Inferior parietal cortex (tissue), 1 donor: Measurements from ENCODE around the gene GOLGA8R.
"Not testable (repeated sequence)": the region's sequence is repeated elsewhere in the genome, so short reads cannot be mapped to it uniquely, and the experiment has no call there.

Experiments
- DNase-seq: peaks from one replicate; pipeline ENCODE4 v3.0.0-alpha.2; 2016; ENCODE audit errors: extremely low spot score

GOLGA8R gene, protein sequence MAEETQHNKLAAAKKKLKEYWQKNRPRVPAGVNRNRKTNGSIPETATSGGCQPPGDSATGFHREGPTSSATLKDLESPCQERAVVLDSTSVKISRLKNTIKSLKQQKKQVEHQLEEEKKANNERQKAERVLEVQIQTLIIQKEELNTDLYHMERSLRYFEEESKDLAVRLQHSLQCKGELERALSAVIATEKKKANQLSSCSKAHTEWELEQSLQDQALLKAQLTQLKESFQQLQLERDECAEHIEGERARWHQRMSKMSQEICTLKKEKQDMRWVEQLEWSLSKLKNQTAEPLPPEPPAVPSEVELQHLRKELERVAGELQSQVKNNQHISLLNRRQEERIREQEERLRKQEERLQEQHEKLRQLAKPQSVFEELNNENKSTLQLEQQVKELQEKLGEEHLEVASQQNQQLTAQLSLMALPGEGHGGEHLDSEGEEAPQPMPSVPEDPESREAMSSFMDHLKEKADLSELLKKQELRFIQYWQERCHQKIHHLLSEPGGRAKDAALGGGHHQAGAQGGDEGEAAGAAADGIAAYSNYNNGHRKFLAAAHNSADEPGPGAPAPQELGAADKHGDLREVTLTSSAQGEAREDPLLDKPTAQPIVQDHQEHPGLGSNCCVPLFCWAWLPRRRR

GRCh38 chr15:30414160-30414559 is at the start of gene GOLGA8R:
Gene GOLGA8R, minus strand, starts transcription at chr15:30414260. Its CDS starts 98 bp downstream, at chr15:30414162.
- not testable (repeated sequence) for DNase-seq

DNA sequence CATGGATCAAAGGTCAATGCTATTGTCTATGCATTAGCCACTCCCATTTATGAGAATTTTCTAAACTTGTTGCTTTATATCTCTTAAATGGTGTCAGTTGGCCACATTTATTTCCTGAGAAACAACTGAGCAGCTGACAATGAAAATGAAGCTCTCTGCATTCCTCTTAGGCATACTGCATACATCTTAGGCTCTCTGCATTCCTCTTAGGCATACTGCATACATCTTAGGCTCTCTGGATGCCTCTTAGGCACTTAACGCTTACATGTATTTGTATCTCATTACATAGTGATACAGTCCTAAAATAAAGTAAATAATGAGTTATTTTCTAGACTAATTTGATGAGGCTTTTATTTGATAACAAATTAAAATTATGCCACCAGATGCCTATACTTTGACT is 49.8 kb upstream of the GOLGA8R start:
- DNase-seq, result not testable (repeated sequence)

DNA sequence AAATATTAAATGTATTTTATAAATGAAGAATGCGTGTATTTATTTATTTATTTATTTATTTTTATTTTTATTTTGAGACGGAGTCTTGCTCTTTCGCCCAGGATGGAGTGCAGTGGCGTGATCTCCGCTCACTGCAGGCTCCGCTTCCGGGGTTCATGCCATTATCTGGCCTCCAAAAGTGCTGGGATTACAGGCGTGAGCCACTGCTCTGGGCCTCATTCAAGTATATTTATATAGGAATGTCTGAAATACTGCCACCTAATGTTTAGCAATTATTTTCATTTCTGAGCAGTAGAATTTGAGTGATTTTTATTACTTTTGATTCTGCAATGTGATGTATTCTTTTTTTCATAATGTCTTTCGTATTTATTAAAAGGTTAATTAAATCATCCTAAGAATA is 48.1 kb upstream of the GOLGA8R start:
- DNase-seq, result not testable (repeated sequence)

GRCh38 chr15:30452702-30453101 is 38.6 kb upstream of the GOLGA8R start:
- not testable (repeated sequence) for DNase-seq

DNA sequence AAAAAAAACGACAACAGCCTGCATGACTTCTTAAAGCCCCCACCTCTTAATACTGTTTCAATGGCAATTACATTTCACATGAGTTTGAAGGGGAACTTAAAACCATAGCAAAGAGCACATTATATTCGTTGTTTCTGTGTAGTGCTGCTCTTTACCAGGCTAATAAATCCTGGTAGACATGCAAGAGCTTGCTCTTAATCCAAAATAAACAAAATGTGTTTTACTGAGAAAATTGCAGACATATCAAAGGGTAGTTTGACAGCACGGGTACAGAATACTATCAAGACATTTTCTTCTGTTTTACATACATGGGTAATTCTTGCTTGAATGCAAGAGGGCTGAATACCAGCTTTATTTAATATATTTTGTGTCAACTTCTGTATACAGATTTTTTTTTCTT is 24.3 kb upstream of the GOLGA8R start:
- DNase-seq, result not testable (repeated sequence)

- not testable (repeated sequence) for DNase-seq
Measured at GRCh38 chr15:30435878-30436277, 21.8 kb upstream of the GOLGA8R start.

DNA sequence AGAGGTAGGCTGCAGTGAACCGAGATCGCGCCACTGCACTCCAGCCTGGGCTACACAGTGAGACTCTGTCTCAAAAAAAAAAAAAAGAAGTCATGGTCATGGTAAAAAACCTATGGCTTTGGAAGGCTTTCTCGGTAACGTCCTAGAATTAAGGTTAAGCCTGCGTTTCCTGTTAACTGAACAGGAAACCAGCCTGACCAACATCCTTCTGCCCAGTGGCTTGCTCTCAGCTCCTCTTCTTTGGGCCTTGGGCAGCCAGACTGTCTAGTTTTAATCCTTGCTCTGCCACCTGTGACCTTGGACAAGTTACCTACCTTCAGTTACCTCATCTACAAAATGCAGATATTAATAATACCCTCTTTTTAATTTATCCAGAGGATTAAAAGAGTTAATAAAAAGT is 6.7 kb upstream of the GOLGA8R start:
- DNase-seq, result not testable (repeated sequence)

DNA sequence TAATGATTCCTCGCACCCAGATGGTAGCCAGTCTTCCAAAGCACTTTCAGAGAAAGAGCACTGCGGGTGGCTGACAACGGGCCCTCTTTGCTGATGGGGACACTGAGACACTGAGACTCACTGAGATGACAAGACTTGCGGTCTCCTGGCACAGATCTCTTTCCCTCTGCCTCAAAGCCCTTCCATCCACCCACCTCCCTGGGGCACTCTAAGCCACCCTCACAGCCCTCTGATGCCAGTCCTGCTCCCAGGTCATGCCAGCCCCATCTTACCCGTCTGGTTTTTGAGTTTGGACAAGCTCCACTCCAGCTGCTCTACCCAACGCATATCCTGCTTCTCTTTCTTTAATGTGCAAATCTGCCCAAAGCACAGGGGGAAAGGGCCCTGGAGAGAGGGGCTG is 6.4 kb downstream of the GOLGA8R start:
- not testable (repeated sequence) for DNase-seq

GRCh38 chr15:30398988-30399387 is 15.1 kb downstream of the GOLGA8R start:
- DNase-seq, result not testable (repeated sequence)

GRCh38 chr15:30393664-30393991 is 20.4 kb downstream of the GOLGA8R start:
- not testable (repeated sequence) for DNase-seq

DNA sequence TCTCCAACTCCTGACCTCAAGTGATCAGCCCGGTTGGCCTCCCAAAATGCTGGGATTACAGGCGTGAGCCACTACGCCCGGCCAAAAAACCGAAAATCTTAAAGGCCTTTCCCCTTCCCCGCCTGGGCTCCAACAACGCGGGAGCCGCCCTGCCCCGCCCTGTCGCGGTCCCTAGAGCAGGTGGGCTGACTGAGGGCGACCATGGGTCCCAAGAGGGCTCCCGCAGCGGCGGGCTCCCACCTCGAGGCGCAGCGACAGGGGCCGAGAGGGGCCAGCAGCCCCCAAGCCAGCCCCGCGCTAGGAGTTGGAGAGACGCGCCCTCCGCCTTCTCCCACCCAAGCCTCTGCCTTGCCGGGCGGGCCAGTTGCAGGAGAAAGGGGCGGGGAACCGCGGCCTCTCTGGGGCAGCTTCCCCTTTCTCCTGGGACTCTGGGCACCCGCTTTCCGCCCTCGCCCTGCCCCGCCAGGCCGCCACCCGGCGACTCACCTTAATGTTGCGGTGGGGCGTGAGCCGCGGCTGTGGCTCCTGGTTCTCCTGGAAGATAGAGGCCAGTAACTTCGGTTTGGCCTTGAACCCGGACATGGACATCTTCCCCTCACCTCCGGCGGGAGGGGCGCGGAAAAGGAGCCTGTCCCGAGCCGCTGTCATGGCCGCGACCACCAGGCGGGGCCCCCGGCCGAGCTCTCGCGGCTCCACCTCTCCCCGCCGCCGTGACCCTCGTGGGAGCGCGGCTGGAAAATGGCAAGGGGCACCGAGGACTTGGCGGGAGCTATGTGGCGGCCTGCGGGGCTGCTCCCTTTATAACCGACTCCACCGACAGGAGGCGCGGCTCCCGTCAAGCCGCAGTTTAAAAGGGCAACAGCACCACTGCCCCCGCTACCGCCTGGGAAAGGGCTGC is 21.0 kb downstream of the GOLGA8R start, which contains the start of gene CHRFAM7A:
TSS of gene CHRFAM7A (minus strand) at position 775 of the 898 bp plus-strand sequence. CDS start 10,189 bp downstream, outside the sequence.
- not testable (repeated sequence) for DNase-seq

- DNase-seq, result not testable (repeated sequence)
Measured at GRCh38 chr15:30386318-30386887, 27.7 kb downstream of the GOLGA8R start.

DNA sequence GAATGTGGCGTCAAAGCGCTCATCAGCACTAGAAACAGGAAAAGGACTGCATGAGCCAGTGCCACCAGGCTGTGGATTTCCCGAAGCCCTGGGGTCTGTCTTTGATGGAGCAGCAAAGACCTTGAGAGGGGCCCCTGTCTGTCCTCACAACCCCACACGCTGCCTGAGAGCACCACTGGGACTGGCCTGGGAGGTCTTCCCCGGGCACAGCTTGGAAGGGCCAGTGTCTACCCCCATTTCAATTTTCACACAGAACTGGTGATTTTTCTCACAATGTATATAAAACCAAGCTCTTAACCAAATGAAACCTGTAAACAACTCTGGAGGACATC is 37.0 kb downstream of the GOLGA8R start:
- DNase-seq, result not testable (repeated sequence)

GRCh38 chr15:30376375-30377081 is 37.5 kb downstream of the GOLGA8R start:
- not testable (repeated sequence) for DNase-seq

DNA sequence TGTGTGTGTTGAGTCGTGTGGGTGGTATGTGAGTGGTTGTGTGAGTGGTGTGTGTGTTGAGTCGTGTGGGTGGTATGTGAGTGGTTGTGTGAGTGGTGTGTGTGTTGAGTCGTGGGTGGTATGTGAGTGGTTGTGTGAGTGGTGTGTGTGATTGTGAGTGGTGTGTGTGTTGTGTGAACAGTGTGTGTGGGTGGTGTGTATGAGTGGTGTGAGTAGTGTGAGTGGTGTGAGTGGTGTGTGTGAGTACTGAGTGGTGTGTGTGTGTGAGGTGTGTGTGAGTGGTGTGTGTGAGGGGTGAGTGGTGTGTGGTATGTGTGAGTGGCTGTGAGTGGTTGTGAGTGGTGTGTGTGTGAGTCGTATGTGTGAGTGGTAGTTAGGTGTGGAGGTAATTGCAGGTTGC is 38.2 kb downstream of the GOLGA8R start:
- not testable (repeated sequence) for DNase-seq

GRCh38 chr15:30374862-30375261 is 39.2 kb downstream of the GOLGA8R start:
- DNase-seq, result not testable (repeated sequence)

- DNase-seq, result not testable (repeated sequence)
Measured at GRCh38 chr15:30368271-30368670, 45.8 kb downstream of the GOLGA8R start.

DNA sequence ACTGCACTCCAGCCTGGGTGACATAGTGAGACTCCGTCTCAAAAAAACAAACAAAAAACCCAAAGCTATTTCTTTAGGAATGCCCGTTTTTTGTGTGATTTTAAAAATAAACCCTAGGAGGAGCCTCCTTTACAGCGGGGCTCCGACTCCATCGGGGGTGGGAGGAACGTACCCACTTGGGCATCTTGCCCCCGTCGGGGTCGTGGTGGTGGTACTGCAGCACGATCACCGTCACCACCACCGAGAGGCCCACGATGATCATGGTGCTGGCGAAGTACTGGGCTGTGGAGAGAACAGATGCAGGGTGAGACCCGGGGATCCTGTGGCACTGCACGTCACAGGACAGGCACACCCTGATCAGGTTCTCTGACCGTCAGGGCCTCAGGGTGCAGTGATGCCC is 46.8 kb downstream of the GOLGA8R start:
- DNase-seq, result not testable (repeated sequence)

GRCh38 chr15:30361404-30361803 is 52.7 kb downstream of the GOLGA8R start:
- not testable (repeated sequence) for DNase-seq

GRCh38 chr15:30360990-30361389 is 53.1 kb downstream of the GOLGA8R start:
- DNase-seq, result not testable (repeated sequence)

DNA sequence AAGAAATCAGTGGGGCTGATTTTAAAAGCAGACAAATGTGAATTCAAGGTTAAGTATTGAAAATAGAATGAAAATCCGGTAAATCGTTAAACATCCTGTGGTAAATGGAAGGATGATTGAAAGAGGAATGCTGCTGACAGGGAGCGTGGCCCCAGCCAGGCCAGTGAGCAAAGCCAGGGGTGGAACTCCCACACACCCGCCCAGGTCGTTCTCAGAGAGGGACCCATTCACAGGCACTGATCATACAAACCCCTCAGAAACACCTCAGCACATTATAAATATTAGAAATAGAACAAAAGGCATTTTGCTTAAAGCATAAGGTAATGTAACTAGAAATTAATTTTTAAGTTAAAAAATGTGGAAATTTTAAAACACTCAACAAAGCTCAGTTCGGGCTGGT is 59.0 kb downstream of the GOLGA8R start:
- not testable (repeated sequence) for DNase-seq
